Erythroblast (primary cell): Measurements from ENCODE around the gene CCDC40.

Experiments
- GATA1 ChIP-seq: IDR thresholded peaks from 2 replicates; pipeline ENCODE4 v1.6.1; 2011; ENCODE audit warnings: low read depth, mild to moderate bottlenecking, control low read depth, low read length, moderate library complexity
- POLR2A ChIP-seq: IDR thresholded peaks from 2 replicates; pipeline ENCODE4 v1.6.1; 2011; ENCODE audit warnings: mild to moderate bottlenecking, low read length

- TF ChIP-seq GATA1 (no peak), POLR2A (no peak)
These were observed 32.1 kb downstream of the CCDC40 start for GRCh38 chr17:80068301-80069222.
